ENCODE measurements around the gene CAPN2. TPM values are rescaled to one million over a fixed set of nuclear protein-coding genes. Genes with fewer than 3 reads are reported as not detected.
"Not testable (repeated sequence)": the region's sequence is repeated elsewhere in the genome, so short reads cannot be mapped to it uniquely, and the experiment has no call there.

The CAPN2 gene
- total RNA-seq, 2 donors from 2014 or later = 61.4 to 72.3 TPM

GRCh38 chr1:223793716-223794115, 81.4 kb downstream of the CAPN2 start:
- Histone ChIP-seq H3K36me3 (peaks cover 58% of the 10 kb centered on the region), H3K27ac (no peak overlapping the region), H3K4me1 (no peaks in the 10 kb centered on the region), H3K4me3 (no peak overlapping the region), H3K9me3 (no peaks in the 10 kb centered on the region), H3K27me3 (no peaks in the 10 kb centered on the region)
- TF ChIP-seq CTCF (IDR thresholded peaks at IDR 0.05) = no peak
- no peak for DNase-seq (ENCODE audit: low spot score)

- Histone ChIP-seq H3K27ac (no peak overlapping the region), H3K36me3 (peaks cover 64% of the 10 kb centered on the region), H3K4me1 (no peaks in the 10 kb centered on the region), H3K27me3 (no peaks in the 10 kb centered on the region), H3K4me3 (no peak overlapping the region), H3K9me3 (no peaks in the 10 kb centered on the region)
- no peak for DNase-seq (ENCODE audit: low spot score)
- no peak for TF ChIP-seq CTCF (IDR thresholded peaks at IDR 0.05)
Observed at GRCh38 chr1:223794136-223794880, 82.0 kb downstream of the CAPN2 start.

GRCh38 chr1:223796210-223796609, 83.9 kb downstream of the CAPN2 start:
- TF ChIP-seq CTCF (IDR thresholded peaks at IDR 0.05) = no peak
- no peak overlapping the region for H3K4me3 ChIP-seq
- H3K9me3 ChIP-seq = no peaks in the 10 kb centered on the region
- H3K27ac ChIP-seq = no peak overlapping the region
- H3K4me1 ChIP-seq = no peaks in the 10 kb centered on the region
- DNase-seq (ENCODE audit: low spot score) = no peak
- peaks cover 76% of the 10 kb centered on the region for H3K36me3 ChIP-seq
- H3K27me3 ChIP-seq = no peaks in the 10 kb centered on the region

GRCh38 chr1:223802032-223802431, 89.7 kb downstream of the CAPN2 start:
- Histone ChIP-seq H3K36me3 (peaks cover 90% of the 10 kb centered on the region), H3K27ac (no peak overlapping the region)
- no peak for TF ChIP-seq CTCF (IDR thresholded peaks at IDR 0.05)

GRCh38 chr1:223802602-223803001, 90.3 kb downstream of the CAPN2 start:
- Histone ChIP-seq H3K9me3 (no peaks in the 10 kb centered on the region), H3K4me3 (no peak overlapping the region), H3K4me1 (no peaks in the 10 kb centered on the region), H3K27ac (no peak overlapping the region), H3K27me3 (no peaks in the 10 kb centered on the region), H3K36me3 (peaks cover 86% of the 10 kb centered on the region)
- no peak for TF ChIP-seq CTCF (IDR thresholded peaks at IDR 0.05)
- DNase-seq (ENCODE audit: low spot score) = no peak

More at GRCh38 chr1:223802032-223802431, 89.7 kb downstream of the CAPN2 start:
- Histone ChIP-seq H3K4me3 (no peak overlapping the region), H3K27me3 (no peaks in the 10 kb centered on the region), H3K4me1 (no peaks in the 10 kb centered on the region), H3K9me3 (no peaks in the 10 kb centered on the region)
- no peak for DNase-seq (ENCODE audit: low spot score)

- H3K4me1 ChIP-seq = no peaks in the 10 kb centered on the region
- DNase-seq (ENCODE audit: low spot score) = no peak
- no peak for TF ChIP-seq CTCF (IDR thresholded peaks at IDR 0.05)
- no peaks in the 10 kb centered on the region for H3K27me3 ChIP-seq
- H3K9me3 ChIP-seq = no peaks in the 10 kb centered on the region
- H3K27ac ChIP-seq = no peak overlapping the region
- H3K36me3 ChIP-seq = peaks cover 80% of the 10 kb centered on the region
- no peak overlapping the region for H3K4me3 ChIP-seq
Observed at GRCh38 chr1:223803211-223803610, 90.9 kb downstream of the CAPN2 start.

GRCh38 chr1:223809905-223810304, 97.6 kb downstream of the CAPN2 start:
- not testable (repeated sequence) for H3K27ac ChIP-seq; DNase-seq (ENCODE audit: low spot score); H3K4me3 ChIP-seq; H3K4me1 ChIP-seq; H3K27me3 ChIP-seq; H3K9me3 ChIP-seq
- peaks cover 40% of the 10 kb centered on the region for H3K36me3 ChIP-seq

All from right atrium auricular region (tissue), 2 donors.